ENCODE results near the gene QRFP.

- TF ChIP-seq, protein P1, sequence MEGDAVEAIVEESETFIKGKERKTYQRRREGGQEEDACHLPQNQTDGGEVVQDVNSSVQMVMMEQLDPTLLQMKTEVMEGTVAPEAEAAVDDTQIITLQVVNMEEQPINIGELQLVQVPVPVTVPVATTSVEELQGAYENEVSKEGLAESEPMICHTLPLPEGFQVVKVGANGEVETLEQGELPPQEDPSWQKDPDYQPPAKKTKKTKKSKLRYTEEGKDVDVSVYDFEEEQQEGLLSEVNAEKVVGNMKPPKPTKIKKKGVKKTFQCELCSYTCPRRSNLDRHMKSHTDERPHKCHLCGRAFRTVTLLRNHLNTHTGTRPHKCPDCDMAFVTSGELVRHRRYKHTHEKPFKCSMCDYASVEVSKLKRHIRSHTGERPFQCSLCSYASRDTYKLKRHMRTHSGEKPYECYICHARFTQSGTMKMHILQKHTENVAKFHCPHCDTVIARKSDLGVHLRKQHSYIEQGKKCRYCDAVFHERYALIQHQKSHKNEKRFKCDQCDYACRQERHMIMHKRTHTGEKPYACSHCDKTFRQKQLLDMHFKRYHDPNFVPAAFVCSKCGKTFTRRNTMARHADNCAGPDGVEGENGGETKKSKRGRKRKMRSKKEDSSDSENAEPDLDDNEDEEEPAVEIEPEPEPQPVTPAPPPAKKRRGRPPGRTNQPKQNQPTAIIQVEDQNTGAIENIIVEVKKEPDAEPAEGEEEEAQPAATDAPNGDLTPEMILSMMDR (conservative IDR thresholded peaks at IDR 0.05; ENCODE audit: low read depth, low read length), result no peak
- no peak for TF ChIP-seq EZH2phosphoT487 (IDR thresholded peaks at IDR 0.05; ENCODE audit: borderline replicate concordance, low read length)
Measured at GRCh38 chr9:130893341-130894101, 3.1 kb downstream of the QRFP start.
